B cell (primary cell): ENCODE results near the gene HLA-DOB. TPM values are rescaled to one million over a fixed set of nuclear protein-coding genes. Genes with fewer than 3 reads are reported as not detected.

ENCODE experiments used
- ATAC-seq: fragments of 200-7000 bp; cut with Tn5 transposase; one replicate; pipeline ENCODE4 v1.10.0; 2021; ENCODE audit warnings: low read depth, mild to moderate bottlenecking, moderate number of reproducible peaks, moderate library complexity
- CTCF ChIA-PET: fragments of 350-600 bp; sonication (Branson Sonifier 250); formaldehyde crosslinking; loops from one replicate; lab custom pipeline; 2021; ENCODE audit warnings: antibody characterized with exemption, inconsistent platforms; lab: Charles Lee
- POLR2A ChIA-PET: fragments of 350-600 bp; sonication (Branson Sonifier 250); formaldehyde crosslinking; loops from one replicate; lab custom pipeline; 2021; ENCODE audit warnings: antibody characterized with exemption; lab: Charles Lee
- DNase-seq: peaks from one replicate; pipeline ENCODE4 v3.0.0; 2013
- H2AFZ ChIP-seq: 2 replicates; pipeline ENCODE4 v1.6.1; 2012; ENCODE audit warnings: mild to moderate bottlenecking, low read depth, low read length; ENCODE audit not compliant: insufficient read depth, poor library complexity, severe bottlenecking
- H3K27ac ChIP-seq, 2 donors: 1 replicate in 1 of 2; 2 replicates in 1 of 2; pipeline ENCODE4 v1.5.1; 2012 to 2013; ENCODE audit warnings: low read length in 2 of 2, mild to moderate bottlenecking in 2 of 2, moderate library complexity in 1 of 2
- H3K27me3 ChIP-seq, 4 experiments: fragments of 200-600 bp in 1 of 4; sonication (generic) in 1 of 4; replicated peaks in 1 of 4; 1 replicate in 2 of 4; 2 replicates in 2 of 4; pipeline versions ENCODE4 v1.6.1 to v1.7.0; 2013 to 2016; ENCODE audit warnings: low read length in 3 of 4, mild to moderate bottlenecking in 2 of 4, mixed read lengths in 1 of 4, moderate library complexity in 1 of 4; ENCODE audit not compliant: insufficient read depth in 4 of 4, control insufficient read depth in 3 of 4; ENCODE audit errors: control extremely low read depth in 1 of 4
- H3K36me3 ChIP-seq, 2 experiments: replicated peaks in 1 of 2; 1 replicate in 1 of 2; 2 replicates in 1 of 2; pipeline versions ENCODE4 v1.6.1 to v1.7.1; 2013; ENCODE audit warnings: low read length in 1 of 2; ENCODE audit not compliant: insufficient read depth in 2 of 2, control insufficient read depth in 1 of 2; ENCODE audit errors: control extremely low read depth in 1 of 2, extremely low read depth in 1 of 2
- H3K4me1 ChIP-seq, 2 donors: fragments of 200-600 bp in 1 of 2; sonication (generic) in 1 of 2; 1 replicate in 1 of 2; 2 replicates in 1 of 2; pipeline versions ENCODE4 v1.5.1 to v1.6.1; 2013 to 2017; ENCODE audit warnings: low read length in 2 of 2; ENCODE audit not compliant: control insufficient read depth in 2 of 2, insufficient read depth in 2 of 2
- H3K4me2 ChIP-seq: replicated peaks from 2 replicates; pipeline ENCODE3; 2012; ENCODE audit warnings: mild to moderate bottlenecking, low read depth, low read length; ENCODE audit not compliant: poor library complexity, severe bottlenecking
- H3K4me3 ChIP-seq, 5 experiments: fragments of 200-600 bp in 1 of 5; sonication (generic) in 1 of 5; 1 replicate in 3 of 5; 2 replicates in 2 of 5; pipeline versions ENCODE4 v1.5.1 to v1.7.0; 2011 to 2016; ENCODE audit warnings: low read length in 4 of 5, mild to moderate bottlenecking in 4 of 5, low read depth in 2 of 5, control low read depth in 1 of 5, moderate library complexity in 1 of 5; ENCODE audit not compliant: insufficient read depth in 1 of 5; ENCODE audit errors: control extremely low read depth in 1 of 5, extremely low read depth in 1 of 5
- H3K79me2 ChIP-seq: fragments of 200-600 bp; sonication (generic); one replicate; pipeline ENCODE4 v1.6.0; 2016; ENCODE audit warnings: low read length; ENCODE audit not compliant: control insufficient read depth, insufficient read depth
- H3K9ac ChIP-seq: fragments of 200-600 bp; sonication (generic); 2 replicates; pipeline ENCODE4 v1.6.1; 2017; ENCODE audit warnings: mild to moderate bottlenecking, low read length, moderate library complexity
- H3K9me3 ChIP-seq, 3 donors: one replicate each; pipeline versions ENCODE4 v1.6.1 to v1.7.1; 2013; ENCODE audit warnings: low read length in 2 of 3; ENCODE audit not compliant: control insufficient read depth in 2 of 3, insufficient read depth in 1 of 3; ENCODE audit errors: control extremely low read depth in 1 of 3
- H4K20me1 ChIP-seq: 2 replicates; pipeline ENCODE4 v1.6.0; 2012; ENCODE audit warnings: mild to moderate bottlenecking, low read length; ENCODE audit not compliant: insufficient read depth, control insufficient read depth, poor library complexity, severe bottlenecking
- H3K27ac Mint-ChIP-seq: one replicate; pipeline ENCODE4 v1.8.0; 2021; ENCODE audit warnings: mixed read lengths
- H3K27me3 Mint-ChIP-seq: one replicate; pipeline ENCODE4 v1.8.0; 2021; ENCODE audit warnings: mixed read lengths
- H3K4me1 Mint-ChIP-seq: one replicate; pipeline ENCODE4 v1.8.0; 2021; ENCODE audit warnings: mixed read lengths
- H3K4me3 Mint-ChIP-seq: one replicate; pipeline ENCODE4 v1.8.0; 2021; ENCODE audit warnings: mixed read lengths
- H3K9me3 Mint-ChIP-seq: one replicate; pipeline ENCODE4 v1.8.0; 2022; ENCODE audit warnings: mixed read lengths; ENCODE audit not compliant: insufficient read depth
- EZH2 ChIP-seq: IDR thresholded peaks from 2 replicates; pipeline ENCODE4 v1.6.1; 2012; ENCODE audit warnings: borderline replicate concordance, low read depth, mild to moderate bottlenecking, moderate library complexity, low read length; ENCODE audit not compliant: insufficient read depth, poor library complexity, severe bottlenecking
- WGBS: methylation state at CpG from one replicate; pipeline ENCODE4 v1.1.5; 2013; ENCODE audit warnings: missing lambda C conversion rate; ENCODE audit not compliant: insufficient coverage; 5-methylcytosine and 5-hydroxymethylcytosine counted together
- intact Hi-C: fragments of 100-400 bp; cut with micrococcal nuclease; formaldehyde crosslinking; loops from one replicate; pipeline ENCODE4 v1.10.0; 2022
- polyA plus RNA-seq: library from polyadenylated mRNA; depleted of rRNA; stranded (reverse); fragments of >200 nt; gene quantifications from 2 replicates; pipeline ENCODE4 v1.2.3, GENCODE V29; 2012
- total RNA-seq, 2 donors: library from RNA; stranded (reverse); fragments of 120-200 nt in 1 of 2; gene quantifications; 1 replicate in 1 of 2; 2 replicates in 1 of 2; pipeline versions ENCODE4 v1.2.3 to v1.2.4, GENCODE V29; 2013 to 2022
- TF ChIP-seq, protein P1 (sequence below): fragments of 200-600 bp; IDR thresholded peaks from one replicate; pipeline ENCODE4 v1.8.0; 2022; ENCODE audit warnings: antibody characterized with exemption, mild to moderate bottlenecking

Gene HLA-DOB
- total and polyA plus RNA-seq, 2 donors (not counting 1 experiment from before 2014, with no cell fraction given), result 109 to 231 TPM

DNA sequence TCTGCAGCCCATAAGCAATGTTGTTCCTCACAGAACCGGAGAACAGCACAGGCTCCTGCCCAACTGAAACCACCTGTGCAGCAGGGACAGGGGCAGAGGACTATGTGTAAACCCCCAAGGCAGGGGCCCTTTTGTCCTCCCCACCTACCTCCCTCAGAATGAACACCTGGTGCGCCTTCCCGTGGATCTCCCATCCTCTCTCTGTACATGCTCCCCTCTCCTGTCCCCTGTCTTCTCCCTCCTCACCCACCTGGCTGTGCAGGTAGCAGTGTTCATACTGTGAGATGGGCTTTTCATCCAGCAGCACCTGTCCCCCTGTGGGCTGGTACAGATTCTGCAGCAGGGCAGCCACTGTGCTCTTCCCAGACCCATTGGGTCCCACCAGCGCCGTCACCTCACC is 13.2 kb upstream of the HLA-DOB start:
- no peak overlapping the region for H3K4me3 Mint-ChIP-seq
- H3K9me3 ChIP-seq, result no peaks in the 10 kb centered on the region
- ATAC-seq (no peak), DNase-seq (no peak)
- H3K9ac ChIP-seq, result no peak overlapping the region
- no peak overlapping the region for H3K27ac ChIP-seq
- H3K27me3 ChIP-seq, result no peaks in the 10 kb centered on the region
- H2AFZ ChIP-seq, result no peak overlapping the region
- no peak overlapping the region for H3K4me3 ChIP-seq
- 96% methylated on average over 3 of the region's 5 CpGs for WGBS
- peaks cover 29% of the 10 kb centered on the region for H3K4me1 Mint-ChIP-seq
- no peaks in the 10 kb centered on the region for H3K27me3 Mint-ChIP-seq
- intact Hi-C loops, result no loop called here
- peaks cover 0 to 3% of the 10 kb centered on the region in 2 donors for H3K4me1 ChIP-seq
- H4K20me1 ChIP-seq, result no peaks in the 10 kb centered on the region
- H3K9me3 Mint-ChIP-seq, result no peaks in the 10 kb centered on the region
- H3K27ac Mint-ChIP-seq, result no peak overlapping the region
- peaks cover 53% of the 10 kb centered on the region for H3K79me2 ChIP-seq
- H3K36me3 ChIP-seq, result peaks cover 33 to 81% of the 10 kb centered on the region in 2 experiments
- TF ChIP-seq EZH2, result no peak
- TF ChIP-seq, protein P1, sequence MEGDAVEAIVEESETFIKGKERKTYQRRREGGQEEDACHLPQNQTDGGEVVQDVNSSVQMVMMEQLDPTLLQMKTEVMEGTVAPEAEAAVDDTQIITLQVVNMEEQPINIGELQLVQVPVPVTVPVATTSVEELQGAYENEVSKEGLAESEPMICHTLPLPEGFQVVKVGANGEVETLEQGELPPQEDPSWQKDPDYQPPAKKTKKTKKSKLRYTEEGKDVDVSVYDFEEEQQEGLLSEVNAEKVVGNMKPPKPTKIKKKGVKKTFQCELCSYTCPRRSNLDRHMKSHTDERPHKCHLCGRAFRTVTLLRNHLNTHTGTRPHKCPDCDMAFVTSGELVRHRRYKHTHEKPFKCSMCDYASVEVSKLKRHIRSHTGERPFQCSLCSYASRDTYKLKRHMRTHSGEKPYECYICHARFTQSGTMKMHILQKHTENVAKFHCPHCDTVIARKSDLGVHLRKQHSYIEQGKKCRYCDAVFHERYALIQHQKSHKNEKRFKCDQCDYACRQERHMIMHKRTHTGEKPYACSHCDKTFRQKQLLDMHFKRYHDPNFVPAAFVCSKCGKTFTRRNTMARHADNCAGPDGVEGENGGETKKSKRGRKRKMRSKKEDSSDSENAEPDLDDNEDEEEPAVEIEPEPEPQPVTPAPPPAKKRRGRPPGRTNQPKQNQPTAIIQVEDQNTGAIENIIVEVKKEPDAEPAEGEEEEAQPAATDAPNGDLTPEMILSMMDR, result no peak
- ChIA-PET POLR2A (no interaction called here), CTCF (interaction anchor here (0.7 to 4.7 kb wide), 4 partner anchors 8 to 38 kb away, joined by 3 to 27 read pairs (median 4); partner anchors contain the start of gene TAP2)
- H3K4me2 ChIP-seq, result no peak overlapping the region

GRCh38 chr6:32829495-32829894 is 12.7 kb upstream of the HLA-DOB start:
- Histone ChIP-seq H3K4me2 (no peak overlapping the region), H2AFZ (no peak overlapping the region), H4K20me1 (no peaks in the 10 kb centered on the region), H3K4me3 (no peak overlapping the region), H3K27ac (no peak overlapping the region), H3K9me3 (no peaks in the 10 kb centered on the region), H3K36me3 (peaks cover 28 to 76% of the 10 kb centered on the region in 2 experiments), H3K27me3 (no peaks in the 10 kb centered on the region), H3K9ac (no peak overlapping the region), H3K4me1 (peaks cover 0 to 3% of the 10 kb centered on the region in 2 donors), H3K79me2 (peaks cover 48% of the 10 kb centered on the region)
- TF ChIP-seq EZH2, result no peak
- TF ChIP-seq, protein P1, result no peak
- no peaks in the 10 kb centered on the region for H3K27me3 Mint-ChIP-seq
- H3K4me1 Mint-ChIP-seq, result peaks cover 24% of the 10 kb centered on the region
- no peak for DNase-seq
- ATAC-seq, result no peak
- ChIA-PET POLR2A (interaction anchor here (1.6 kb wide), 1 partner anchor 38 kb away, joined by 5 read pairs; no protein-coding TSS in a partner anchor), CTCF (interaction anchor here (0.7 to 4.7 kb wide), 3 partner anchors 9 to 39 kb away, joined by 3 to 27 read pairs (median 4); partner anchors contain the start of gene TAP2)
- H3K4me3 Mint-ChIP-seq, result no peak overlapping the region
- intact Hi-C loops, result no loop called here
- peak overlapping the region; percentile 59 for H3K27ac Mint-ChIP-seq
- 78% methylated on average over 6 of the region's 7 CpGs for WGBS
- H3K9me3 Mint-ChIP-seq, result no peaks in the 10 kb centered on the region
